Measurements from ENCODE around the gene KRT5. TPM values are rescaled to one million over a fixed set of nuclear protein-coding genes. Genes with fewer than 3 reads are reported as not detected.
"Not testable (repeated sequence)": the region's sequence is repeated elsewhere in the genome, so short reads cannot be mapped to it uniquely, and the experiment has no call there.

Gene KRT5
- polyA plus RNA-seq, 3 donors = 0.99 to 12.1 (median 1.8) TPM

GRCh38 chr12:52506858-52507715, 13.1 kb downstream of the KRT5 start:
- 29 to 38% (median 35%) methylated on average over 4 of the region's 4 CpGs for WGBS, 3 donors
- no peak overlapping the region for H3K27ac ChIP-seq (ENCODE audit: low read depth, low read length)

DNA sequence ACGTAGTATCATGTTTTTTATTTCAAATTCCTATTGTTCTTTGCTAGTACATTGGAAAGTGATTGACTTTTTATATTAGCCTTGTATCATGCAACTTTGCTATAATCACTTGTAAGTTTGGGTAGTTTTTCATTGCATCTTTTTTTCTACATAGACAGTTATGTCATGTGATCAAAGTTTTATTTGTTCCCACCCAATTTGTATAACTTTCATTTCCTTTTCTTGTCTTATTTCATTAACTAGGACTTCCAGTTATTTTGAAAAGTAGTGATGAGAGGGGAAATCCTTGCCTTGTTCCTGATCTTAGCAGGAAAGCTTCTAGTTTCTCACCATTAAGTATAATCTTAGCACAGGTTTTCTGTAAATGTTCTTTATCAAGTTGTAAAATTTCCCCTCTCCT, 17.3 kb downstream of the KRT5 start:
- H3K27ac ChIP-seq (ENCODE audit: low read depth, low read length) = no peak overlapping the region
- 82 to 88% (median 85%) methylated on average over 1 of the region's 1 CpG for WGBS, 3 donors

DNA sequence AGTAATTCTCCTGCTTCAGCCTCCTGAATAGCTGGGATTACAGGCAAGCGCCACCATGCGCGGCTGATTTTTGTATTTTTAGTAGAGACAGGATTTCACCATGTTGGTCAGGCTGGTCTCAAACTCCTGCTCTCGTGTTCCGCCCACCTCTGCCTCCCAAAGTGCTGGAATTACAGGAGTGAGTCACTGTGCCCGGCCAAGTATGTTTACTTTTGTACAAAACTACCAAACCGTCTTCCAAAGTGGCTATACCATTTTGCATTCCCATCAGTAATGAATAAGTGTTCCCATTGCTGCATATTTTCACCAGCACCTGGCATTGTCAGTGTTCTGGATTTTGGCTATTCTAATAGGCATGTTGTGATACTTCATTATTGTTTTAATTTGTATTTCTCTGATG, 18.7 kb downstream of the KRT5 start:
- 83 to 90% (median 89%) methylated on average over 7 of the region's 7 CpGs for WGBS, 3 donors
- H3K27ac ChIP-seq (ENCODE audit: low read depth, low read length) = no peak overlapping the region

DNA sequence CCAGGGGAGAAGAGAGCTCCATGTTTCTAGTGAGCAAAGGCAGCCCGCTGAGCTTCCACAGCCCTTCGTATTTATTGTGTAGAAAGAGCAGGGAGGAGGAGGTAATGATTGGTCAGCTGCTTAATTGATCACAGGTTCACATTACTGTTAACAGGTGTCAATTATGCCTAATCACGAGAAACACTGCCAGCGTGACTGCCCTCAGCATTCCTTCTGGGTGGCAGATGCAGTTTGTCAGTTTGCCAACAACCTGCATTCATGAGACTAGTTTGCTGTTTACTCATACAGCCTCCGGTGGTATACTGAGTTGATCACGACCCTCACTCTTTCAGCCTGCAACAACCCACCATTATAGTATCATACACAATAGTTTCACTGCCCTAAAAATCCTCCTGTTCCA, 19.6 kb downstream of the KRT5 start:
- WGBS, 3 donors = 56 to 86% (median 85%) methylated on average over 6 of the region's 6 CpGs

DNA sequence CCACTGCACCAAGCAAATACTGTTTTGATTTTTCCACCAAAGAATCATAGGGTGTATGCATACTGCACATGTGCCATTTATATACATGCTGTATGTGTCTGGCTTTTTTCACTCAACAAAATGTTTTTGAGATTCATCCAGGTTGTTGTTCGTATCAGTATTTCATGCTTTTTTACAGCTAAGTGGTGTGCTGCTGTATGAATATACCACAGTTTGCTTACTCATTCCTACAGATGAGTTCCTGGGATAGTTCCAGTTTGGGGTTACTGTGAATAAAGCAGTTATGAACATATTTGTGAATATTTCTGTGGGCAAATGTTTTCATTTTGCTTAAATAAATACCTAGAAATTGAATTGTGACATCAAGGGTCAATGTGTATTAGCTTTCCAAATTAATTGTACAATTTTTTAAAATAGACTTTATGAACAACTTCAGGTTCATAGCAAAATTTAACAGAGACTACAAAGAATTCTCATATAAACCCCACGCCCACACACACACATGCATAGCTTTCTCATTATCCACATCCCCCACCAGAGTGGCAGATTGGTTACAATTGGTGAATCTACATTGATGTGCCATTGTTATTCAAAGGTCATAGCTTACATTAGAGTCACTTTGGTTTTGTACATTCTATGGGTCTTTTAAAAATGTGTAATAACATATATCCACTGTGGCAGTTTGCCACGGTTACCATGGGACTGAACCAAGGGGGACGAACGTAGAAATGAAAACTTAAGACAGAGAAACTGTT, 20.2 kb downstream of the KRT5 start:
- WGBS, 3 donors = 82 to 84% (median 83%) methylated on average over 5 of the region's 5 CpGs
- H3K27ac ChIP-seq (ENCODE audit: low read depth, low read length) = no peak overlapping the region

More for the DNA sequence above, 19.6 kb downstream of the KRT5 start:
- not testable (repeated sequence) for H3K27ac ChIP-seq (ENCODE audit: low read depth, low read length)

DNA sequence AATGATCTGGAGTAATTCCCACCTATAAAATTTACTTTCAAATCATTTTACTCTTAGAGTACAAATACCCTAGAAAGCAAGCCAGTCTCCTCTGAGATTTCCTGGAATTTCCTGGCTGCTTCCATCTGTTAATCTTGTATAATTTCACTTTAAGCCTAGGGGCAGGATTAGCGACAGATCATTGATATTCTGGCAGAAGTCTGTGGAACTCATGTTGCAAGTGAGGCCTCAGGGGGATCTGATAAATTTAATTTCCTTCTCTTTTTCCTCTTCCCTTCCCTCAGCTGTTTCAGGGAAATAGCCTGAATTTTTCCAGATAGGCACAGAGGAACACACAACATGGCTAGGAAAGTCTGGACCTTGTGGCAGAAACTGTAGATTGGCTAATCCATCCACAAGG, 21.2 kb downstream of the KRT5 start:
- H3K27ac ChIP-seq (ENCODE audit: low read depth, low read length) = no peak overlapping the region
- 47 to 83% (median 58%) methylated on average over 1 of the region's 1 CpG for WGBS, 3 donors

- no peak overlapping the region for H3K27ac ChIP-seq (ENCODE audit: low read depth, low read length)
- WGBS, 3 donors = 80 to 90% (median 87%) methylated on average over 7 of the region's 7 CpGs
Observed at GRCh38 chr12:52497975-52498374, 22.2 kb downstream of the KRT5 start.

- no peak overlapping the region for H3K27ac ChIP-seq (ENCODE audit: low read depth, low read length)
- WGBS, 3 donors = 54 to 81% (median 54%) methylated on average over 4 of the region's 4 CpGs
Observed at GRCh38 chr12:52496590-52497071, 23.6 kb downstream of the KRT5 start.

DNA sequence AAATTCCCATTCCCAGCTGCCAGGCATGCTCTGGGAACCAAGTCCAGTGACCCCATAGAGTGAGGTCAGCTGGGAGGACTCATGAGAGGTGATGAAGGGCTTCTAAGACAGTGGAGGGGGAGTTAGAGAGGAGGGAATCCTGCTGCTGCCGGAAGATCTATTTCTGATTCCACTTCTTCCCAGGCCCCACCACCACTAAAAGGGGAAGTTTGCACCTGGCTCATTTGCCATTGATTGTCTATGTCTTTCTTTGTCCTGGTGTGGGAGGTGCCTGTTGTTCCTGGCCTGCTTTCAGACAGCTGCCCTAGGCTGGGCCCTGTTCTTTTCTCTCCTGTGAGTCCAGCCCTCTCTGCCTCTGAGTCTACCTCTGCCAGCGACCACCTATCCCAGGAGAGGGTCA, 24.1 kb downstream of the KRT5 start:
- no peak overlapping the region for H3K27ac ChIP-seq (ENCODE audit: low read depth, low read length)
- WGBS, 3 donors = 44 to 70% (median 65%) methylated on average over 2 of the region's 2 CpGs

DNA sequence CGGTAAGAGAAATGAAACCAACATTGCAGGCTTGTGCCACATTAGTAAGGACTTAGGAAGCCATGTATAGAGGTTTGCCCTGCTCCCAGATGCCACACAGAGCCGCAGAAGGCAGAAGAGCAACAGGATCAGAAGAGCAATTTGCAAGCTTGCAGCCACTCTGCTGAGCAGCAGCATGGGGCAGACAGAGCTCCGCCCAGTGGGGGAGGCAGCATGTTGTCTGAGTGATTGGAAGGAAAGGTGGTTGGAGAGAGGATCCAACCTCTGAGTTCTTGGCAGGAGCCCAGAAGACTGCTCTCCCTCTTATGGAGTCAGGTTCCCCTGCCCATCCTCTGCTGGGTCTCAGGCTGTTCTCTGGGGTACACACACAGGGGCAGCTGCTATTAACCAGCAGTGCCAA, 24.8 kb downstream of the KRT5 start:
- WGBS, 3 donors = 43 to 49% (median 47%) methylated on average over 3 of the region's 3 CpGs
- no peak overlapping the region for H3K27ac ChIP-seq (ENCODE audit: low read depth, low read length)

- no peak overlapping the region for H3K27ac ChIP-seq (ENCODE audit: low read depth, low read length)
- WGBS, 3 donors = 32 to 52% (median 35%) methylated on average over 4 of the region's 4 CpGs
Observed at GRCh38 chr12:52494518-52494917, 25.7 kb downstream of the KRT5 start.

GRCh38 chr12:52494100-52494499, 26.1 kb downstream of the KRT5 start:
- WGBS, 3 donors = 80 to 90% (median 88%) methylated on average over 1 of the region's 1 CpG
- H3K27ac ChIP-seq (ENCODE audit: low read depth, low read length) = no peak overlapping the region

DNA sequence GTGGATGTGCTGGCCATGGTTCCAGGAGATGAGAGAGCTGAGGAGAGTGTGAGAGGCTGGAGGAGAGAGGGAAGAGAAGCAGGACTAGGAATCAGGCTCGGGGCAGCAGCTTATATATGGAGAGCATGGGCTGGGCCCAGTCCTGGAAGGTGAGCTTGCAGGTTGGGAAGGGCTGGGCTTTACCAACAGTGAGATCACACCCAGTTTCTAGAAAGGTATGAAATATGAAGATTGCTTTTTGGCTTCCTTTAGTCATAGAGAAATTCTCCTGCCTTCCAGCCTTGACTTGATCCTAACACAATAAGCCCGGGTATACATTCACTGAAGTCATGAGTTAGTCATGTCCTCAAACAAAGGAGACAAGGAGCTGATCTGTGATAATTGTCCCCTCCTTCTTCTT, 27.0 kb downstream of the KRT5 start, which contains the start of gene KRT6A:
Gene KRT6A, minus strand, starts transcription at position 86 of the 400 bp plus-strand sequence. Its CDS starts 69 bp downstream, at position 17.
- 82 to 90% (median 89%) methylated on average over 2 of the region's 2 CpGs for WGBS, 3 donors
- no peak within 1 kb of the TSS for H3K27ac ChIP-seq (ENCODE audit: low read depth, low read length)

- H3K27ac ChIP-seq (ENCODE audit: low read depth, low read length) = not testable (repeated sequence)
- WGBS, 3 donors = 86 to 92% (median 91%) methylated on average over 6 of the region's 6 CpGs
Observed at GRCh38 chr12:52492405-52492804, 27.8 kb downstream of the KRT5 start.

GRCh38 chr12:52491495-52491894, 28.7 kb downstream of the KRT5 start:
- H3K27ac ChIP-seq (ENCODE audit: low read depth, low read length) = not testable (repeated sequence)
- WGBS, 3 donors = 82 to 89% (median 88%) methylated on average over 8 of the region's 8 CpGs

- no peak overlapping the region for H3K27ac ChIP-seq (ENCODE audit: low read depth, low read length)
Observed at GRCh38 chr12:52488736-52489135, 31.5 kb downstream of the KRT5 start.

DNA sequence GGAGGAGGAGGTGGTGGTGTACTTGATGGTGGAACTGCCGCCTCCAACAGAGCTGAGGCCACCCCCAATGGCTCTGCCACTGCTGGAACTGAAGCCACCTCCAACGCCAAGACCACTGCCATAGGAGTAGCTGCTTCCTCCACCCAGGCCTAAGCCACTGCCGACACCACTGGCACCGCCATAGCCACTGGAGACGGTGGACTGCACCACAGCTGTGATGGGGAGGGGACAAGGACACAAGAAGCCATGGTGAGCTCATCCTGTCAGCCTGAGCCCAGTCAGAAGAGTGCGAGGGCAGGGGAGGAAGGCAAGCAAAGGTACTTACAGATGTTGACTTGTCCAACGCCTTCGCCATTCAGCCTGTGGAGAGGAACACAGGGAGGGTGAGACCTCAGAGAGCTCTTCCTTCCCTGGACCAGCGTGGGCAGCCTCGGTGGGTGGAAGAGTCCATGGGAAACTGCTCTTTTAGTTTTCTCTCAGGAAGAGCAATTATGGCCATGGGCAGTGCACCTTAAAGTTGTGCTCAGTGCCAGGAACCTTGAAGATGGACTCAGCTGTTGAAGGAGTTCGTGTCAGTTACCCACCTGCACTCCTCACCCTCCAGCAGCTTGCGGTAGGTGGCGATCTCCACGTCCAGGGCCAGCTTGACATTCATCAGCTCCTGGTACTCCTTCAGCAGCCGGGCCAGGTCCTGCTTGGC, 32.3 kb downstream of the KRT5 start:
- 82 to 85% (median 83%) methylated on average over 13 to 14 of the region's 15 CpGs for WGBS, 3 donors

GRCh38 chr12:52487211-52487610, 33.0 kb downstream of the KRT5 start:
- no peak overlapping the region for H3K27ac ChIP-seq (ENCODE audit: low read depth, low read length)
- WGBS, 3 donors = 0 to 59% (median 47%) methylated on average over 1 of the region's 1 CpG

More for the DNA sequence above, 32.3 kb downstream of the KRT5 start:
- not testable (repeated sequence) for H3K27ac ChIP-seq (ENCODE audit: low read depth, low read length)

All from adipose tissue (tissue), 3 donors.